GM08714 (cell line): ENCODE data around the gene TBC1D5.

Experiments used
- H3K4me3 ChIP-seq: fragments of 200-500 bp; sonication (Bioruptor generic); 2 replicates; pipeline ENCODE4 v1.5.1; 2014; ENCODE audit warnings: mild to moderate bottlenecking, low read length, inconsistent platforms
- ZNF274 ChIP-seq: IDR thresholded peaks from 2 replicates; pipeline ENCODE4 v1.6.1; 2012; ENCODE audit warnings: mild to moderate bottlenecking, low read depth, low read length

Gene TBC1D5

GRCh38 chr3:17151598-17152373 lies 590.6 kb downstream of the TBC1D5 start:
- TF ChIP-seq ZNF274 = no peak
- H3K4me3 ChIP-seq = no peak overlapping the region

DNA sequence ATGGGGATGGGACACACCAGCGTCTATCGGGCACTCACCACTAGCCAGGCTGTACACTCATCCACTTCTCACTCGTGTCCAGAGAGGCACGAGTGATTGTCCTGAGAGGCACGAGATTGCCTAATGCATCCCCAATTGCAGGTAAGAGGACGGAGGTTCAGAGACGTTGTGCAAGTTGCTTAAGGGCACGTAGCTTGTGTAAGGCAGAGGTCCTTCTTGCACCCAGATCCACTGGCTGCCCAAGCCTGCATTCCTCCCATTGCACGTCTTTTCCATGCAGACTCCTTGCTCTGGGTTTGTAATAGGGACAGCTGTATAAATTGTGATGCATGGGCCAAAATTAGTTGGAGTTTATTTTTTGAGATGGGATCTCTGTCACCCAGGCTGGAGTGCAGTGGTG lies 593.4 kb downstream of the TBC1D5 start:
- no peak for TF ChIP-seq ZNF274
- no peak overlapping the region for H3K4me3 ChIP-seq

DNA sequence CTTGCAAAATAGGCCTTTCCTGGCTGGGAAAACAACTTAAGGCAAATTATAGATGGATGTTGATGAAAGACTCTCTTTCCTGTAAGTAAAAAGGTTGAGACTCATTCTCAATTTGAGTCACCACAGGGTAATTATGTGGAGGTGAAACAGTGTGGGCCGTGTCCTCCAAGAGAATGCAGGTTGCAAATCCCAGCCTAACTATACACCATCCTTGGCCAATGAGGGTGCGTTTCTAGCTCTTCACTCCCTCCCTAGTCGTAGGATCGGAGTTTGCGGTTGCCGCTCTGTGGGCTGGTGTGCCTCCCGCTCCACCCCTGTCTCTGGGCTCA lies 597.8 kb downstream of the TBC1D5 start:
- H3K4me3 ChIP-seq = no peak overlapping the region
- TF ChIP-seq ZNF274 = no peak

GRCh38 chr3:17143893-17144664 lies 598.4 kb downstream of the TBC1D5 start:
- no peak overlapping the region for H3K4me3 ChIP-seq
- TF ChIP-seq ZNF274 = no peak

GRCh38 chr3:17142516-17142915 lies 599.9 kb downstream of the TBC1D5 start:
- no peak overlapping the region for H3K4me3 ChIP-seq
- TF ChIP-seq ZNF274 = no peak

GRCh38 chr3:17141699-17142098 lies 600.7 kb downstream of the TBC1D5 start:
- no peak for TF ChIP-seq ZNF274
- H3K4me3 ChIP-seq = no peak overlapping the region

DNA sequence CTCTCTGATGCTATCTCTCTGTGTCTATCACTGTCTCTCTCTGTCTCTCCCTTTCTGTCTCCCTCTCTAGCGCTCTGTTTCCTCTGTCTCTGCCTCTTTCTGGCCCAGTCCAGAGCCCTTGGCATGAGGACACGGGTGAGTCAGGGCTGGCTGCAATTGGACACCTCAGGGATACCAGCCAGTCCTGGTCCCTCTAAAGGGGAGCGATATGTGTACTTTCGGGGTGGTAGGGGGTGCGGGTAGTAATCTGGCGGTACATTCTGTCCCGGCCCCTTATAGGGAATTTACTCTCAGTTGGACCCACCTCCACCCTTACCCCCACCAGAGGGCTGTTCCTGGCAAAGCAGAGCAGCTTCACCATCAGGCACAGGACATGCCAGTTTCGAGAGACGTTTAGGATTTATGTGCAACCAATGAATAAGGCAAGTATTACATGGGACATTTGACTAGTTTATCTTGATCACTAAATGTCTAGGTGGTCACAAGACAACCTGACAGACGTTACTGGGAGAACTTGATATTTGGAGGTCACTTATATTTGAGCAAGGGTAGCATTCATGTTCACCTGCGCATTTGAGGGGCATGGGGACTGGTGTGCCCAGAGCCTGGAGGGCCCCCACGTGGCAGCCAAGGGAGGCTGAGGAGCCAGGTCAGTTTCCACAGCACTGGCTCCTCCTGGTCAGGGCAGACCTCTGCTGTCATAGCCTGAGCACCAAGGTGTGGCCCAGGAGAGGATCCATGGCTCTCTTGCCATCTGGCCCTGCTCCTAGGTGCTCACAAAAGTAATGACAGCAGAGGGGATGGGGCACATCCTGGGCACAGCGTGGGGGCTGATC lies 601.5 kb downstream of the TBC1D5 start:
- no peak for TF ChIP-seq ZNF274
- no peak overlapping the region for H3K4me3 ChIP-seq

DNA sequence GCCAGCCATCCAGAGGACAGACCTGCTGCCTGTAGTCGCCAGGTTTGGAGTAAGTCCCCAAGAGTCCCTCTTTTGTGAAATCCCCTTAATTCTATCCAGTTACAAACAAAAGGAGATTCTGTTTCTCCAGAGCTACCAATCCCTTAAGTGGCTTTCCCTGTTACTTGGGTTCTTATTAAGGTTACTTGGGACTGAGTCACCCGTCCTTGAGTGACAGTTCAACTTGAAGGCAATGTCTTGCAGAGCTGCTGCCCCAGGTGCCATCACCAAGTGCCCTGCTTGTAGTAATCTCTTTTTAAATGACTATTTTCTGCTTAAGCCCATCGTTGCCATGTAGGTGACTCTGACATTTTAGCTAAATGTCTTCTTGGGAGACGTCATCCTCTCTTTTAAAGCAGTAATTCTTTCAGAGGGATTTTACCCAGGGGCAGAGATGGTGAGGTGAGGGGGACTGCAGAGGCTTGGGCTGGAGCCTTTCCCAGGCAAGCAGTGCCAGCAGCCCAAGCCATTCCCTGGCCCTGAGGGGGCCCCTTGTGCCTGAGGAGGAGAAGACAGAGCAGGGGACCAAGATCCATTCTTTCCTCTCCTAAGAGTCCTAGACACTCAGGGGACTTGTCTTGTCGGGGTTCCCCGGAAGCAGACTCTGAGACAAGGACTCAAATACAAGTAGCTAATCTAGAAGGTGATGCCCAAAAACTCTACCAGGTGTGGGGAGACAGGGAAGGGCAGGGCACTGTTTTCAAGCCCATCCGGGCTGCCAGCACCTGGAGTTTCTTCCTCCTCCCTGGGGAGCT lies 604.0 kb downstream of the TBC1D5 start:
- H3K4me3 ChIP-seq = no peak overlapping the region
- TF ChIP-seq ZNF274 = no peak

DNA sequence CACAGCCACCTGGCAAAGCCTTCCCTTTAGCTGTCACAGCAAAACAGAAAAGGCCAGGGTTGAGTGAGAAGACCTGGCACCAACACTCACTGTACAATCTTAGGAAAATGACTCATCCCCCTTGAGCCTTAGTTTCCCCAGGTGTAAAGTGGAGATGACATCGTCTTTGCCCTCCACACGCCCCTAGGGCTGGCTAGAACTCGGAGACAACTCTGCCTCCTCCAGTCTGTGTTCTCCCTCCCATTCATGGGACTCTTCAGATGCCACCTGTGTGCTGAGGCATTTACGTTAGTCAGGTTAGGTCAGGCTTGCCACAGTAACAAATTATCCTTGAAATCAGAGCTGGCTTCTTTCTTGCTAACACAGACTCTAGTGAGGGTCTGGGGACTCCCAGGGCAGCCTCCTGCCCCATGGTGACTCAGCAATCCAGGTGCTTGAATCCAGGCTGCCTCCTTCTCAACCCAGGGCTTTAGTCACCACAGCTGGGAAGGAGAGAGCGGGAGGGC lies 605.1 kb downstream of the TBC1D5 start:
- H3K4me3 ChIP-seq = no peak overlapping the region
- no peak for TF ChIP-seq ZNF274

GRCh38 chr3:17136136-17136721 lies 606.2 kb downstream of the TBC1D5 start:
- TF ChIP-seq ZNF274 = no peak
- no peak overlapping the region for H3K4me3 ChIP-seq

DNA sequence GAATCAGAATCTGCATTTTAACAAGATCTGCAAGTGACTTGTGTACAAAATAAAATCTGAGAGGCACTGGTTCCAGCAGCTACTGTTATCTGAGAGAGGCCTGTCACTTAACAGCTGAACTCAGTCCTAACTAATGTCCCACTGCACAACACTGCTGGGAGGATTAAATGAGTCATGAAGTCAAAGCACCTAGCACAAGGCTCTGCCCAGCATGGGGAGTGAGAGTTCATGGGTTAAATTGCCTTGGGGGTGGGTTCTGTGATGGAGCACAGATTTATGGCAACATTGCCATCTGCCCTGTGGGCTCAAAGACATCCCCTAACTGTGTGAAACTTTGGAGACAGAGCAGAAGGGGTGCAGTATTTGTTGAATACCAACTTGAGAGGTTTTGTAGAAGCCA lies 606.7 kb downstream of the TBC1D5 start:
- no peak for TF ChIP-seq ZNF274
- H3K4me3 ChIP-seq = no peak overlapping the region

- TF ChIP-seq ZNF274 = no peak
- H3K4me3 ChIP-seq = no peak overlapping the region
These were observed 608.5 kb downstream of the TBC1D5 start for GRCh38 chr3:17133632-17134545.
